ENCODE measurements around the gene CCDC8.

DNA sequence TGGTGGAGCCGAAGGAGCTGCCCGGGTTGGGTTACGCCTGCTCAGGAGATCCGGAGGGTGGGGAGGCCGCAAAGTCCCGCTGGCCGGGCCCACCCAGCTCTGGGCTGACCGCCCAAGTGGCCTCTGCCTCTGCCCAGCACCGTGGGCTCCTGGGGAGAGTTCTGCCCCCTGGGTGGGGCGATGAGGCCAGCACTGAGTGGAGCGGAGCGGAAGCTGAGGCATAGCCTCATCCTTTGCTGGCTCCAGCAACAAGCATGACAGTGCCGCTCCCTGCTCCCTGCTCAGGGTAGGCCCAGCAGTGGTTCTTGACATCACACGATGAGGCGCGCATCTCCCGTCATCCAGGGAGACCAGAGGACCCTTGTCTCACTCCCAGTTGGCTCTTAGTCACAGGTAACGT lies 22.5 kb downstream of the CCDC8 start:
- TF ChIP-seq, protein P1, sequence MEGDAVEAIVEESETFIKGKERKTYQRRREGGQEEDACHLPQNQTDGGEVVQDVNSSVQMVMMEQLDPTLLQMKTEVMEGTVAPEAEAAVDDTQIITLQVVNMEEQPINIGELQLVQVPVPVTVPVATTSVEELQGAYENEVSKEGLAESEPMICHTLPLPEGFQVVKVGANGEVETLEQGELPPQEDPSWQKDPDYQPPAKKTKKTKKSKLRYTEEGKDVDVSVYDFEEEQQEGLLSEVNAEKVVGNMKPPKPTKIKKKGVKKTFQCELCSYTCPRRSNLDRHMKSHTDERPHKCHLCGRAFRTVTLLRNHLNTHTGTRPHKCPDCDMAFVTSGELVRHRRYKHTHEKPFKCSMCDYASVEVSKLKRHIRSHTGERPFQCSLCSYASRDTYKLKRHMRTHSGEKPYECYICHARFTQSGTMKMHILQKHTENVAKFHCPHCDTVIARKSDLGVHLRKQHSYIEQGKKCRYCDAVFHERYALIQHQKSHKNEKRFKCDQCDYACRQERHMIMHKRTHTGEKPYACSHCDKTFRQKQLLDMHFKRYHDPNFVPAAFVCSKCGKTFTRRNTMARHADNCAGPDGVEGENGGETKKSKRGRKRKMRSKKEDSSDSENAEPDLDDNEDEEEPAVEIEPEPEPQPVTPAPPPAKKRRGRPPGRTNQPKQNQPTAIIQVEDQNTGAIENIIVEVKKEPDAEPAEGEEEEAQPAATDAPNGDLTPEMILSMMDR (IDR thresholded peaks at IDR 0.05) = no peak
- TF ChIP-seq POLR2AphosphoS5 (IDR thresholded peaks at IDR 0.05) = no peak
- no peak for TF ChIP-seq EP300 (IDR thresholded peaks at IDR 0.05)
- no peak for TF ChIP-seq POLR2A (IDR thresholded peaks at IDR 0.05)
